Stimulated activated CD8-positive, alpha-beta memory T cell treated with anti-CD3 and anti-CD28 coated beads, Interleukin-4, amount 100 ng/mL, for 24 hours (primary cell): Measurements from ENCODE around the gene CYB5B.

Source experiments
- DNase-seq: peaks from one replicate; pipeline ENCODE4 v3.0.0-alpha.2; 2020; ENCODE audit warnings: low read depth

Gene CYB5B, protein sequence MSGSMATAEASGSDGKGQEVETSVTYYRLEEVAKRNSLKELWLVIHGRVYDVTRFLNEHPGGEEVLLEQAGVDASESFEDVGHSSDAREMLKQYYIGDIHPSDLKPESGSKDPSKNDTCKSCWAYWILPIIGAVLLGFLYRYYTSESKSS

DNA sequence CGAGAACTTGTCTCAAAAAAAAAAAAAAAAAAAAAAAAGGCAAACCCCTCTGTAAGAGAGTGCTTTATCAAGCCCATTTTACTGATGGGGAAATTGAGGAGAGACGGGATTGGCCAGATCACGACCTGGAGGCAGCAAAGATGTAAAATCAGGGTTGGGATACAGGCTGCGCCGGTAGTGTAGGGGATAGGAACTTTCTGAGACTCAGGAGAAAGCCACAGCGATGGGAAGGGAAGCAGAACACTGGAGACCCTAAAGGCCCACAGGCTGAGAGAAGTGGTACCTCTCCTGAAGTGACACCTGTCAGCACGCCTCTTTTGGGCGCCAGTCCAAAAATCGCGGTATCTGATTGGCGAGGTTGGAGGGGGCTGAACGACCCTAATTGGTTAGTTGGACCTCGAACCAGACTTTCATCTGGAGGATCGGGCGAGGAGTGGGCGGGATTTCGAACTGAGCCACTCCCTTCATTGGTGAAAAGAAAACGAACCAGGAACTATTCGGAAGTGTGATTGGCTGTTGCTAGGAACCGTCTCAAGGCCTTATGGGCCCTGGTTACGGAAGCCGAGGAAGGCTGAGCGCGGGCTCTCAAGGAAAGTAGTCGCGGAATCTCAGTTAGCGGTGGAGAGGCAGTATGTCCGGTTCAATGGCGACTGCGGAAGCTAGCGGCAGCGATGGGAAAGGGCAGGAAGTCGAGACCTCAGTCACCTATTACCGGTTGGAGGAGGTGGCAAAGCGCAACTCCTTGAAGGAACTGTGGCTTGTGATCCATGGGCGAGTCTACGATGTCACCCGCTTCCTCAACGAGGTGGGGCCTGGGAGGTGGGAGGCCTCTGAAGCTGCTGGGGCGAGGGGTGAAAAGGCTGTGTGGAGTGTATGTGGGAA is at the start of gene CYB5B:
Gene CYB5B, plus strand, starts transcription at position 567 of the 882 bp plus-strand sequence. Its CDS starts 65 bp downstream, at position 632.
- peak; percentile 90 for DNase-seq

DNA sequence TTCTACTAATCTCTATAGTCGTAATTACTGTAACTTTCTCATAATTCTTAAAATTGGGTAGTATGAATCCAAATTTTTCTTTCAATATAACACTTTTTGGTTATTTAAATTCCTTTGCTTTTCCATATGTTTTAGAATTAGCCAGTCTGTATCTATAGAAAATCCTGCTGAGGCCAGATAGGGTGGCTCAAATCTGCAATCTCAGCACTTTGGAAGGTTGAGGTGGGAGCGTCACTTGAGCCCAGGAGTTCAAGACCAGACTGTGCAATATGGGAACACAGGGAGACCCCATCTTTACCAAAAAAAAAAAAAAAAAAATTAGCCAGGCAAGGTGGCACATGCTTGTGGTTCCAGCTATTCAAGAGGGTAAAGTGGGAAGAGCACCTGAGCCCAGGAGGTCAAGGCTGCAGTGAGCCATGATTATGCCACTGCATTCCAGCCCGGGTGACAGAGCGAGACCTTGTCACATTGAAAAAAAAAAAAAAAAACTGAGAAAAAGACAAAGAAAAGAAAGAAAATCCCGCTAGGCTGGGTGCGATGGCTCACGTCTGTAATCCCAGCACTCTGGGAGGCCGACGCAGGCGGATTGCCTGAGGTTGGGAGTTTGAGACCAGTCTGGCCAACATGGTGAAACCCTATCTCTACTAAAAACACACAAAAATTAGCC is 47.9 kb upstream of the CYB5B start:
- DNase-seq: no peak

DNA sequence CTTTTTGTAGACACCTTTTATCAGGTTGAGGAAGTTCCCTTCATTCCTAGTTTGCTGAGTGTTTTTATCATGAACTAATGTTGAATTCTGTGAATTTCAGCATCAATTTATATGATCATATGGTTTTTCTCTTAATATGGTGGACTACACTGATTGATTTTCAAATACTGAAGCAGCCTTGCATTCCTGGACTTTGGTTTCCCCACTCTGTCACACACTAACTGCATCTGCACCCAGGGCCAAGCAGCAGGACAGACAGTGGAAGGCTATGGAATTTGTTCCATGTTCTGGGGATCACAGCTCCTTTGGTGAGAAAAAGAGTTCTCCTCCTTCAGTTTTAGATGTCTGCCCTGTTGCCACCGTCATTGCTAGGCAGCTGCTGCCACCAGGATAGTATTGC is 46.4 kb upstream of the CYB5B start:
- no peak for DNase-seq

DNA sequence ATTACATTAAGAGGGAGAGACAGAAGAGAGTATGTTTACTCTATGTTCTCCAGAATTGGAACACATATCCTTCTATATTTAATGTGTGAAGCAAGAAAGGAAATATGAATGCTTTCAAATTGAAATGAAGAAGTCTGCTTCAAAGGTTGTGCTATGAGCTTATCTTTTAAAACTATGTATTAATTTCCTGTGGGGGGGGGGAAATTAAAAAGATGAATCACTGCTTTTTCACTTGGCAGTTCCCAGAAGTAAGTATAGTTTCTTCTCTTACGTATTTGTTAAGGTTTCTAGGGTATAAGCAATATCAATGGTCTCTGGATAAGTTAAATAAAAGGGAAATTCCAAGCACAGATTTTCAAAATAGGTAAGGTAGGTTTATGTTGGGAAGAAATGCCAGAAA is 45.7 kb upstream of the CYB5B start:
- DNase-seq: no peak

DNA sequence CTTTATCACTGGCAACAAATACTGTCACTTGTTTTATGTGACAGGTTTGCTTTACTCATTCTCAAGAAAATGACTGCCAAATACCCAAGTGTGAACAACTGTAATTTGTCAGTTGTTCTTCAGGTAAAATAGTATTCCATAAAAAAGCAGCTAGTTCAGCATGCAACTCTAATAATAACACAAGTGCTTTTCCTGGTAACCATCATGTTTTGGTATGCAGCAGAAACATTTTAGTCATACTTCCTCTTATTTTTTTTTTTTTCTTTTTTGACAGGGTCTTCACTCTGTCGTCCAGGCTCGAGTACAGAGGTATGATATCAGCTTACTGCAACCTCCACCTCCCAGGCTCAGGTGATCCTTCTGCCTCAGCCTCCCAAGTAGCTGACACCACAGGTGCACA is 43.2 kb upstream of the CYB5B start:
- no peak for DNase-seq

DNA sequence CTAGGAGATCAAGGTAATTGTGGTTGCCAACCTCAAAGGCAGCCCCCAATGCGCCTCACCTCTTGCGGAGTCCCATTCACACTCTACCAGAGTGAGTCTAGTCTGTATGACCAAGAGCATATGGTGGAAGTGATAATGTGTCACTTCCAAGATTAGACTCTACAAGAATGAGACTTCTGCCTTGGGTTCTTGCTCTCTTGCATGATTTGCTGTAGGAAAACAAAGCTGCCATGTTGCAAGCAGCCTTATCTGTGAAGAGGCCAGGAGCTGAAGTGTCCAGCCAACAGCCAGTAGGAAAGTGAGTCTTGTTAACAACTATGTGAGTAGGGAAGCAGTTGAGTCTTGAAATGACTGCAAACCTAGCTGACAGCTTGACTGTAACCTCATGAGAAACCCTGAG is 42.0 kb upstream of the CYB5B start:
- no peak for DNase-seq

DNA sequence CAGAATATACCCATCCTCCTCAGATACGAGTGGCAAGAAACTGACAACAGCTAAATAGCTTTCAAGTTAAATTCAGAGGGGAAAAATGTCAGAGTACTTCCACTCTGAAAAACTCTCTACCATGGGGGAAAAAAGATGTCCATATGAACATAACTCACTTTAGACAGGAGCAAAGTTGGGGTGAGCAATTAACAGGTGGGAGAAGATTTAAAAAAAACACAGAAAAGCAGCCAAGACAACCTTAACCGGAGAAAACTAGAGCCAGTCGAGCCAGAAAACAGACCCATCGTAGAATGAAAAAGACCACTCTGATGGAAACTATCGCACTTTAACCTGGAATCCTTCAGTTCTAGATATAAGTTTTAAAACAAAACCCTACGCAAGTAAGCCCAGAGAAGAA is 39.4 kb upstream of the CYB5B start:
- no peak for DNase-seq

DNA sequence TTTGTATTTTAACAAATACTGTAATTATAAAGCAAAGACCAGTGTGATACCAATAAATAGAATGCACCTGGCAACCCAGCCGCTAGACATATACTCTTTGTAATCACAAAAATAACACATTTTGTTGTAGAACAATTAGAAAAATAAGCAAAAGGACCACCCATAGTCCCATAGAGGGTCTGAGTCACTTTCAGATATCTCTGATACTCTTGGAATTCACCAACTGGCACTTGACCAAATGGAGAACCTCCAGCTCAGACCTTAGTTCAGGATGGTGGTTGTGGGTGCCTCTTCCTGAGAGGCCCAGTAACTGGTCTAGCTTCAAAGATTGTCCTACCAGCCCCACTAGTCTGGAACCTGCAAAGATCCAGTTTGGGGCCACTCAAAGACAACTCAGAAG is 37.8 kb upstream of the CYB5B start:
- no peak for DNase-seq

DNA sequence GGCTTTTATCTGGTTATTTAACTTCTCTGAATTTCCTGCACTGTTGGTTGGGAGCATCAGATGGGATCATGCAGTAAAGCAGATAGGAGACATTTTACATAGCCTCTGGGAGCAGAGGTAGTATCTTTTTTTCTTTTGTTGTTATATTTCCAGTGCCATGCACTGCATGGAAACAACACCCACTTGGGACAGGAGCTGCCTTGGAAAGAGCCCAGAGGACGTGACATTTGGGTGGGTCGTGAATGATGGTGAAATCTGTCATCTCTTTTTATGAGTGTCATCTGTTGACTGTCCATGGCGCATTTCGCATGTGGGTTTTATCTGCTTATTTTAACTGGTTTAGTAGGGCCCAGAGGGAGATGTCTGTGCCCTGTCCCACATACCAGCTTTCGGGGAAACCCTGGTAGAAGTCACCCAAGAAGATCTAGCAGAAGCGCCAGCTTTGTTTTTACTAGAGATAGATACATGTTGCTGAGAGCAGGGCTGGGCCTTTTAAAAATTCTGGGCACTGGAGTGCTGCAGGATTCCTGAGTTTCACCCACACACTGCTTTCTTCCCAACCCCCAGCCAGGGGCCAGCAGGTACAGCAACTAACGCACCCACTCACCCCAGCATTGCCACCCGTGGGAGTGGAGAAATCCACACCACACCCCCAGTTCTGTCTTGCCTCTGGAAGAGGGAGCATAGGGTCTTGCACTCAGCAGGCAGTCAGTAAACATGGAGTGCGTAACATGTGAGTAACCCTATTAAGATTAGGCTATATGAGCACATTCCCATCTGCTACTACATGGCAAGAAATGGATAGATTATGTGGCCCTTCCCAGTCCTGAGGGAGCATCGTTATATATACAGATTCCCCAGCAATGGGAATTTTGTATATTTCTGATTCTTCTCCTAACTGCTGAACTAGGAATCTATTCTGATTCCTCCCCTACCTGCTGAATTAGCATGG is 30.2 kb upstream of the CYB5B start:
- DNase-seq: no peak

DNA sequence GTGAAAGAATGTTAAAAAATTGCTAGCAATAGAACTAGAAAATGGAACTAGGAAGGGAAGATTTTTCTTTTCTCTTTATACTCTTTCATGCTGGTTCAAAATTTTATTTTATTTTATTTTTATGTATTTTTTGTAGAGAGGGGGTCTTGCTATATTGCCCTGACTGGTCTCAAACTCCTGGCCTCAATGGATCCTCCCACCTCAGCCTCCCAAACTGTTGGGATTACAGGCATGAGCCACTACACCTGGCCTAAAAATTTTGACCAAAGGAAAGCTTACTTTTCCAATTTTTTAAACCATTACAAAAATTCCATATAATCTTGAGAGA is 28.6 kb upstream of the CYB5B start:
- no peak for DNase-seq

DNA sequence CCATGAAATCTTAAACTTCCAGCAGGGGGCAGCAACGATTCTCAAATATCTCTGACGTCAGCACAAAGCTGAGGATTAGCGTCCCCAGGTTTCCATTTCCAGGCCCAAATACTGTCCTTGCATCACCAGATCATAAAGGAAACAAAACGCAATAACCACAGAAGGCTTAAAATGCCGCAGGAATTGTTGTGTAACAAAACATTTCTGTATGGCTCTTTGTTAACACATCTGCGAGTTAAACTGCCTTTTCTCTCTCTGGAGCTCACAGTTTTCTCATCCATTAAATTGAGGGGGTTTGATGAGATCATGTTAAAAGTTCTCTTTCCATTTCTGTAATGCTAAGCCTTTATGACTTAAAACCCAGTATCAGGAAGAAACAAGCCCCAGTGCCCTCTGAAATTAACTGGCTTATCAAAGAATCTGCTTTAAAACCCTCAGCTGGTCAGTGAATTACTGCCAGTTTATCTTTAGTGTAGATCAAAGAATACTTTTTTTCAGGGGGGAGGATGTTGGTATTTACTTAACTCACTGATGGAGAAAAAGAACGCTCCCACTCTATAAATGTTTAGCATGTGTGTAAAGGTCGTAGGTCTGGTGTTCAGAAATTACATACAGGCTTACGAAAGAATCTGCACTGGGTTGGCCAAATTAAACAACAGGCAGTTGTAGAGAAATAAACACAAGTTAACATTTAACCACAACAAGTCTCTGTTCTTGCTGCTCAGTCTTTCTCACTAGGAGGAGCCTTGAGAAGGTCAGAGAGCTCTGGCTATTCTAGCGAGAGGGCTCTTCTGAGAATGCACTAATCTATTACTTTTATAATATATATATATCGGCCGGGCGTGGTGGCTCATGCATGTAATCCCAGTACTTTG is 28.0 kb upstream of the CYB5B start:
- peak; percentile 50 for DNase-seq

DNA sequence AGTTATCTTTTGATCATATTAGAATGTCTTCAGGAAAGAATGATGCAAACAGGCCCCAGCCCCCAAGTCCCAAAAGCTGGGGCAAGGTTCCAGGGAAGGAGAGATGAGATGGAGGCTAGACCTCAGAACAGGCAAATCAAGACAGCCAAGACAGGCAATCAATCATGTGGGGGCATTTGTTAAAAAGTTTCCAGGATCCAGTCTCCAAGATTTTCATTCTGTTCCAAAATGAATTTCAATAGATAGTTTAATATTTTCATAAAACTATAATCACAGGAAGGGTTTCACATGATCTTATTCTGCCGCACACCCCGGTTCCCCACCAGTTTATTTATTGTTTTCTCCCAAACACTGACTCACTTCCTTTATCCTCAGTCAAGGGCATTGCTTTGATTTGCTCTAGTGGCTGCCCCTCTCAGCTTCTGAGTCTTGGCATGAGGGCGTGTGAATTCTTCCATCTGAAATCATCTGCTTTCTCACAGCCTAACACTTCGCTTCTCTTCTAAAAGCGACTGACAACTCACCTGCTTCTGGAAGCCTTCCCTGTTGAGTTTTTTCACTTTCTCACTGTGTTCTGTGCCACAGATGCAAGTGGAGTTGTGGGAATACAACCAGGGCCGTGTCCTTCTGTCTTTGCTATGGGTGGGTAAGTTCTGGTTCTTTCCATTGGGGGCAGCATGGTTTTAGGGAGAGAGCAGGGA is 26.4 kb upstream of the CYB5B start:
- DNase-seq: no peak

DNA sequence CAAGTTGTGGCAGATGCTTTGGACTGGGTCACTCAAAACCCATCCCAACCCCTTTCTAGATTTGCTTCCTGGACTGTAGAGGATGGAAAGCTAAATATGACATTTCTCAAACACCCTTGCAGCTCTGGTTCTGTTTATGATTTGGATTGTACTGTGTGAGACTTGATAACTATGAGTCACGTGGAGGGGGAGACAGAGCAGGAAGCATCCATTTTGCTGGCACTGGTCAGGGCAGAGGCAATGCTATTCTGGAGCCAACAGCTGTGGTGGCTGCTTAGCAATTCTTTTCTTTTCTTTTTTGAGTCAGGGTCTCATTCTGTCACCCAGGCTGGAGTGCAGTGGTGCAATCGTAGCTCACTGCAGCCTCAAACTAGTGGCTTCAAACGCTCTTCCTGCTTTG is 25.1 kb upstream of the CYB5B start:
- DNase-seq: no peak

DNA sequence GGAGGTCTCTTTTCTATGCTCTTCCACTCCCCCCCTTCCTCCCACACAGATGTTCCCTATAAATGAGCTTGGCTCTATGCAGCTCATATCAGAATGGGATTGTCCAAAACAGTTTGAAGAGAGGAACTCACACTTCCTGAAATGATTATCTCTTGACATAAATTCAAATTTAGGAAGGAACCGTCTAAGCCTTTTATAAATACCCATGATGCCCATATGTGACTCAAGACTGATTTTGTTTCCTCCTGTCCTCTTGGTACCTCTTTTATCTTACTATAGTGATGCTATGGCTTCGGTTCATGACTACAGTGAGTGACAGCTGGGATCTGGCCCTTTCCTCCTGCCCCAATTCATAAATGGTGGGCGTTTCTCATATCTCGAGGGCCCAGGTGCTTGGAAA is 22.0 kb upstream of the CYB5B start:
- no peak for DNase-seq

DNA sequence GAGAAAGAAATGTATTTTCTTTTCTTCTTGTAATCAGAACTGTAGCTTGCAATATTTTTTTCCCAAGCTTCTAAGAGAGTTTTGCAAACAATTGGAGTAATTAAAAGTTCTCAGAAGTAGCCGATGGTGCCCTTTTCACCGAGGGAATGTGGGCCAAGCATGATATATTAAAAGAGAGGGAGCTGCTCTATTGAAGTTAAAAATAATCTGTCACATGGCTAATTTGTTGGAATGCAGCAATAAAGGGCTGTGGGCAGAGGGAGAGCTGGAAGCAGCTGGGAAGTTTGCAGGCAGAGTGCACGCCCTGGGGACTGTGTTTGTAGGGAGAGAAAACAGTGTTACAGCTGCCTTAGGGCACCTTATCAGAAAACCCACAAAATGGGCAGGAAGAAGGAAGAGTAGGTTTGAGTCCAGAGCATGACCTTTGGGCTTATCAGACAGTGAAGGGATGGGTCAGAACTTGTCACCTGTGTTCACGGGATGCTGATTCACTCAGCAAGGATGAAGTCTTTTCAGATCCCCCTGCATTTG is 20.1 kb upstream of the CYB5B start:
- no peak for DNase-seq

DNA sequence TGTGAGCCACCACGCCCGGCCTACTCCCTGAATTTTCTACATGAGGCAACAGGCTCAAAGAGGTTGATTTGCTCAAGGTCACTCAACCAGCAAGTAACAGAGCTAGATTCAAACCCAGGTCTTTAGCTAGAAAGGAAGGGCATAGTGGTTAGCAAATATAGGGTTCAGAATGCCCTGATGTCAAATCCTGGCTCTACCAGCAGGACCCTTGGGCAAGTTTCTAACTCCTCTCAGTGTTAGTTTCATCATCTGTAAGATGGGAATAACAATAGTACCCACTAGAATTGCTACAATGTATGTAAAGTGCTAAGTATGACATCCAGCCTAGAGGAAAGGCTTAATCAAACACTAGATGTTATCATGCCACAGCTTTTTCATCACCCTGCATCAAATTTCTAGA is 19.1 kb upstream of the CYB5B start:
- DNase-seq: no peak

DNA sequence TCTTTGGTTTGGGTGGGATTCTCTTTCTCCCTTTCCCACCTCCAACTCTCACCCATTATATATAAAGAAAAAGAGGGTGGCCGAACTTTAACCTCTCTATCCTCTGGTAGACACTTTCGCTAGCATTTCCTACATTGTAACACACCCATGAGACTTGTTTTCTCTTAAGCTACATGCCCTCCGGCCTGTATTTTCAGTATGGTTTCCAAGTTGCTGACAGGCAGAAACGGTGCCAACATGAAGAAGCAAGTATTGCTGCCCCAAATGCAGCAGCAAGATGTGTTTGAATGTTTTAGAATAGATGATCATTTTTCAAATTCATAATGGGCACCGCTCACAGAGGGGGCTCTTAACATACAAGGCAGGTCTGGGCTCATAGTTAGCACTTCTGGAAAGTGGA is 18.7 kb upstream of the CYB5B start:
- no peak for DNase-seq

DNA sequence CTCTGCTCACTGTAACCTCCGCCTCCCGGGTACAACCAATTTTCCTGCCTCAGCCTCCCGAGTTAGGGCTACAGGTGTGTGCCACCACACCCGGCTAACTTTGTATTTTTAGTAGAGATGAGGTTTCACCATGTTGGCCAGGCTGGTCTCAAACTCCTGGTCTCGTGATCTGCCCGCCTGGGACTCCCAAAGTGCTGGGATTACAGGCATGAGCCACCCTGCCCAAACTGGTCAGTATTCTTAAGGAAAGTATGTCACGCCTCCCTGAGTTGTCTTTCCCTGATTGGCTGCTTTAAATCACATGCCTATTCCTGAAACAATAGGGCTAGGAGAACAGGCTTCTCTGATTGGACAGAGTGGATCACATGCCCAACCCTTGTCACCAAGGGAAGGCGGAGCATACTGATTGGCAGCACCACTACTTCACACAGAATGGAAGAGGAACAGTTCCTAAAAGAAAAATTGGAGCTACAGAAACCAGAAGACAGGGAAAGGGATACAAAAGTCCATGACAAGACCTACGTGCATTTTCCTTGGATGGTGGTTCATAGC is 17.6 kb upstream of the CYB5B start:
- no peak for DNase-seq

DNA sequence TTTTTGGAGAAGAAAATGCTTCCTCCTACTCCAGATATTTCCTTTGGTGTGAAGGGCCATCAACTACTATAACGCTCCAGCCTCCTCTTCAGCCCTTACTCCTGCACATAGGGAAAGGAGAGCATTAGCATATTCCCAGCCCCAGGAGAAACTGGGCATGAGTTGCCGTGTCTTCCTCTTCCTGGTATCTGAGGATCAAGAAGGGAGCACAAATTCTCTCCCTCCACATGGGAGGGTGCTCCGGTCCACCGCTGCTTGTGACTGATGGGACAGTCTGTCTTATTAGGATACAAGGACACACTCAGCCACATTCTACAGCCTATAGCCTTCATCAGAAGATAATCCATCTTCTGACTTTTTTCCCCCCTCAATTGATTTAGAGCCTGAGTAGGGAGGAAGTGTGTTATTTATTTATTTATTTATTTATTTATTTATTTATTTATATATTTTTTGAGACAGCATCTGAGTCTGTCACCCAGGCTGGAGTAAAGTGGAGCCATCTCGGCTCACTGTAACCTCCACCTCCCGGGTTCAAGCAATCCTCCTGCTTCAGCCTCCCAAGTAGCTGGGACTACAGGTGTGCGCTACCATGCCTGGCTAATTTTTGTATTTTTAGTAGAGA is 16.6 kb upstream of the CYB5B start:
- no peak for DNase-seq

DNA sequence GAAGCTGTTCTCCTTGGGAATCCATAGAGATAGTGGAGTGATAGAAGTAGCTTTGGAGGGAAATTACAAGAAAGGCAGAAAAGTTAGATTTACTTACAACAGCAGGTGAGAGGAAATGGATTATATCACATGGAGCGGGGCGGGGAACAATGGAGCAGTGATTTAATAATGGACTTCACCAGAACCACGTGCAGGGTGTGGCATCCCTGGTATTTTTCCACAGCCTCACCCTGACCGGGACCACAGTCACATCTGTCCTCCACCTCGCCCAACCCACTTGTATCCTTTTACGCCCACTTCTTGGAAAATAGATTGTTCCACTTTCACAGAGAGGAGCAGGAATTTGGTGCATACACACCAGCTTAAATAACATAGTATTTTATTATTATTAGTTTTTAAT is 15.9 kb upstream of the CYB5B start:
- DNase-seq: no peak
